Fibroblast of upper back skin (primary cell): Measurements from ENCODE around the gene ADAM12.
A peak's percentile ranks its signal among the peaks of the same experiment; 100 is the strongest.
"Not testable (repeated sequence)": the region's sequence is repeated elsewhere in the genome, so short reads cannot be mapped to it uniquely, and the experiment has no call there.

Source experiments
- DNase-seq: peaks from one replicate; pipeline ENCODE4 v3.0.0-alpha.2; 2013

ADAM12 gene

DNA sequence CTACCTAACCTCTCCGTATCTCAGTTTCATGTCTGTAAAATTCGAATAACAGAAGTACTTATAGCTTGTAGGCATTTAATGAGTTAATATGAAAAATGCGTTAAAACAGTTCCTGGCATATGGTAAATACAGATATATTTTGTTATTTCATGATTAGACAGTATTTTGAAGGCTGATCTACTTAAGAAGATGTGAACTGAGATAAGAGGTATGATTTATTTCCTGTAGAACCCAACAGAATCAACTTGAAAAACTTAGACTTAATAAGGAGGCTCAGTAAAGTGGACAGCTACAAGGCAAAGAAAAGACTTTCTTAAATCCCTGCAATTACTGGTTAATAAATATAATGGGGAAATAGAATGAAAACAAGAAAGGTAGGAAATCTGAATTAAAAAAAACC is 388.6 kb downstream of the ADAM12 start:
- no peak for DNase-seq

DNA sequence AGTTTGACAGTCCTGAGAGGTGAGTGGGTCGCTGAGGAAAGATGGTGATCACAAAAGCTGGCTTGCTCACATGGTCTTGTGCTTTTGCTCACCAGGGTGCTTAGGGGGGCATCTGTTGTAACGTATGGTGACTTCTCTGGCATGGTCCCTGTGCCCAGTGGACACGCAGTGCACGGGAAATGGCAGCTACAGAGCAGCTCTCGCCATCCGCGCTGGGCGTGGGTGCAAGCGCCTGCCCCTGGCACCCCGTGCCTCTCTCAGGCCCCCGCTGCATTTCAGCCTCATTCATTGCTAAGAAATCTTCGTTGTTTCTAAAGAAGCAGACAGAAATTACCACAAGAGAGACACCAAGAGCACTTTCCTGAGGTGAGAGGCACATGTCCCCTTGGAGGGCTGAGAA is 390.7 kb downstream of the ADAM12 start:
- no peak for DNase-seq

DNA sequence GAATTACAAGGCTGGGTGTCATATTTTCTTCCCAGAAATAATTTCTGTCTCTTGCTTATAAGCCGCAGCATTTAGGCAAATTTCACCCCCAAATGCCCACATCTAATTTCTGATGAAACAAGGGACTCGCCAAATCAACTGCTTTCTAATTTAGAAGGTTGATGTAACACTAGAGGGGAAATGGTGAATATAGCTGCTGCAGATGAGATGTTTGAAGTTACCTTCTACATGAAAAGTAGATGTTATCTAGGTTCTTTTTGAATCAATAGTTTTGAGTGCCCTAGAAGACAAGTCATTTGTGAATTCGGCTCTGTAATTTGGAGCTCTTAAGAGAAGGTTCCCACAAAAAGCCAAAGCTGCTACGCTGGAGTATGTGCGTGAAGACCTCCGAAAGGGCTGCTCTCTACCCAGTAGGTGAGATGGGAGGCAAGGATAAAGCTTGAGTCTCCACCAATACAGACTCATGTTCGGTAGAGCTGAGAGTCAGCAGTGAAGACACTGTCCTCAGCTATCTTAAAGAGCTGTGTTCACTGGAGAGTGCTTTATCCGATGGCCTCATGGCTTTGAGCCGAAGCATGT is 392.5 kb downstream of the ADAM12 start:
- DNase-seq = no peak

DNA sequence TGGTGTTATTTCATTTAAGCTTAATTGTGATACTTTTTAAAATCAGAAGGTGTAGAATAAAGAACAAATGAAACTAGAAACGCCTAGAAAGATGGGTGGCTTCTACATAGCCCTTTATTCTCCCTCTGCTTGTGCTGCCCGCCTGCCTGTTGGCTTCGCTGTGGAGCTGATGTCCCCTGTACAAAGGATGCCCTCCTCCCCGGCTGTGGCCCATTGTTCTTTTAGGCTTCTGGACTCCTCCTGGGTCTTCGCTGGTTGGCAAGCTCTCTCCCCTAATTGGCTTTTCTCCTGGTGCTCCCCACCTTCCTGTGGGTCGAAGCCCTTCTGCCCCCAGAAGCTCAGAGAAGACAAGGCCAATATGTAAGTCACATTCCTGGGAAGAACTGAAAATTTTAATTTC is 393.7 kb downstream of the ADAM12 start:
- DNase-seq = no peak

DNA sequence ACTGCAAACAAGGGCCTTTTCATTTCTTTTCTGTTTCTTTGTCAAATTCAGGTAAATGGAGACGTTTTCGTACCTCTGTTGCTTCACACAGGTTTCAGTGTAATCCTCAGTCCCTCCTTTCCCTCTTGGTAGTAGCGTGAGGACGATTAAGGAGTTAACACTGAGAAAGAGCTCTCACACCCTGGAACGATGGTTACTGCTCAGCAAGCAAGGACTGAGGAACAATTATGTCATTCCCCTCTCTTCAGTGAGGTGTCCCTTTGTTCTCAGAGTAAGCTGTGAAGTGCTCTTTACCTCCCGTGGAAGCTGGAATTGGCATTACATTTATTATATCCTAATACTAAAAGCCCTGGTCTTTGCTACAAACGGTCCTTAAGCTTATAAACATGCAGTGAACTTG is 396.0 kb downstream of the ADAM12 start:
- no peak for DNase-seq

DNA sequence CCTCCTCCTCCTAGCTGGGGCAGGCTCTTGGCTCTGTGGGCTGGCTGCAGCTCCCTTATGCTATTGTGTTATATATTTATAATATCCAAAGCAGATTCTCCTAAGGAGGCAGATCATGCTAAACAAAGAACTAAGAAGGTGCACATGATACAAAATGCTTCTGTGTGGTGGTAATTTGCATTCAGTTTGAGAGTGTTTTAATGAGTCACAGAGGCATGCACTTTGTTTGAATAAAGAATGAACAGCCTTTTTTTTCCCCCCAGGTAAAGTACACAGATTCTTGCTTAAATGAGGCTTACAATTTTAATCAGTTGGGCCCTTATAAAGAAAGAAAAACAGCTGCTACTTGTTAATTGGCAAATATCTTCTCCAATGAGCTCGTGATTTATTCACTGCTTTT is 396.9 kb downstream of the ADAM12 start:
- no peak for DNase-seq

DNA sequence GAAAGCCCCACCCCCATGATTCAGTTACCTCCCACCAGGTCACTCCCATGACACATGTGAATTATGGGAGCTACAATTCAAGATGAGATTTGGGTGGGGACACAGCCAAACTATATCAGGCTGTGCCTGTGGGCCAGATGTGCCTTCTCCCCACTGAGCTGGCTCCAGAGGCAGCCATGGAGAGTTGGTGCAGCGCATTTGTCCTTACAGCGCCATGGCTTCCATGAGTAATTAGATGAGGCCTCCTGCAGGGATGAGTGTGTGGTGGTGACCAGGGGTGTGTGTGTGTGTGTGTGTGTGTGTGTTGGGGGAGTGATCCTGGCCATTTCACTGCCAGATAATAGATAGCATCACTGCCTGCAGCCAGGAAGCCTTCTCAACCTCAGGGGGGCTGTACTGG is 397.3 kb downstream of the ADAM12 start:
- no peak for DNase-seq

DNA sequence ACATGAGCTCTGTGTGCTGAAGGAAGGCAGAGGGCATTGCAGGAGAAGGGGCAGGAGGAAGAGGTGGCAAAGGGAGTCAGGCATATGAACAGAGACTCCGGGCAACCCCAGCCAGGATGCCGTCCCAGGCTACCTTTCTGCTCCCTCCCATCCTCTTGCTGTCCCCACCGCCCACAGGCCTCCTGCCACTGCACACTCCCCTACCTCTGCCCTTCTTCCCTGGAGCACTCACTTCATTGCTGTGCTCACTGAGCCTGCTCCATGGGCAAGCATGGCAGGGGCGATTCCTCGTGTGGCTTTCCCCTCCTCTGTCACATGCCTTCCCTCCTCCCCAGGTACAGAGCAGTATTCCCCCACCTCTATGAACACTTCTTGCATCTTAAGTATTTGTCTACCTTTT is 398.5 kb downstream of the ADAM12 start:
- DNase-seq = no peak

DNA sequence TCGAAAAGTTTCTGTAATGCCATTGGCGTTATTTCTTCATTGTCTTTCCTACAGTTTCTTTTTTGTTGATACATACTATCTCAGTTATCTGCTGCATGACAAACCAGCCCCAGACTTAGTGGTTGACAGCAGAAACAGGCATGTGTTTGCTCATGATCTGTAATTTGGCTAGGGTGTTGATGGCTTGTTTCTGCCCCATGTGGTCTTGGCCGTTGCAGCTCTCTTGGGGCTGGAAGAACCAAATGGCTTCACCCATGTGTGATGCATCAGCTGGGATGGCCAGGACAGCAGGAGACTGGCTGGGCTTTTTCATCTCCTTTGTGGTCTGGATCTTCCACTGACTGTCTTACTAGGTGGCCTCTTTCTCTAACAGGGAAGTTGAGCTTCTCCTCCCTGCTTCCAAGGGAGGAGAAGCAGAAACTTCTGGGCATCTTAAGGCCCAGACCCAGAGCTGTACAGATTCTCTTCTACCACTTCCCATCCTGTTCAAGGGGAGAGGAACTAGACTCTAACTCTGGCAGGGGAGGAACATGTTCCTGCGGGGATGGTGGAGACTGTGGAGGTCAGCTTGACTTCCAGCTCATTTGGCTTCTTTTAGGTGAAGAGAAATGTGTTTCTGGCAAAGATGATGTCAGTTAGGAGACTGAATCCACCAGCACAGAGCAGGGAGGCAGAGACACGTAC is 402.6 kb downstream of the ADAM12 start:
- peak; percentile 31 for DNase-seq

DNA sequence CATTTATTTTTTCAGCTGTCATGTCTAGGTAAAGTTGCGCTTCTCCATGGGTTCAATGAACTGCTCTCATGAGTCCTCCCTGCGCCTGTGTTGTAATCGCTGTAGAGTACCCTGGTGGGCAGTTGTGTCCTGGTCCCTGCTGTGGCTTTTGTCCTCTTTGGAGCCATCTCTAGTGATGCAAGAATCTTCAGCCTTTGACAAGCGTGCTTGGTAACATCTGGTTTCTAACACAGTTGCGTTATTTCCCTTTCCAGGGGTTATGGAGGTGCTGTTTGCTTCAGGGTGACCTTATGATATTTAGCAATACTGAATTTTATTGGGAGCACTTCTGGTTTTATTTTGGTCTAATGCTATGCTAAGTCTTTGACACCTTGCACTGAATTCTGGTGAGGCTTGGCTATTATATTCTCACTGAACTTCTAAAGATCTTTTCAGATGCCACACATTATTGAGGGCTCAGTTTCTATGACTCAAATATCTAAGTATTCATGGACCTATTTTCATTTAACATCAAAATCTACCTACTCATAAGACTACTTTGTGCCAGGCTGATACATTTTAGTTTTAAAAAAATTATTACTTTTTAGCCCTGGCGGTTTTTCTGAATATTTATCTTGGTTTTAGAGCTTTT is 403.3 kb downstream of the ADAM12 start:
- DNase-seq = peak; percentile 28

DNA sequence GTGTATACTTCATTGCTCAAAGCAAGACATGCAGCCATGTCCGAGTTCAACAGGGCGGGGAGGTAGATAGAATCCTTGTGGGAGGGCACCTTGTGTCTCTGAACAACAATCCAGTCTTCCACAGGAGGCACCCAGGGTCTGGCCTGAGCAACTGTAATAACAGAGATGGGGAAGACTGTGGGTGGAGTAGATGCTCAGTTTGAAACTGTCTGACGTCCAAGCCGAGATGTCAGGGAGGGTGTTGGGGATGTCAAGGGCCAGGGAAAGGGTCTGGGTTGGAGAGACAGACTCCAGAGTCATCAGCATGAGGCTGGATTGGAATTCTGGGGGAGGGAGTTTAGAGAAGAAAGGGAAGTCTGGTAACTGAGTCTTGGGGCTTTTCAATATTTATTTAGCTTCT is 403.9 kb downstream of the ADAM12 start:
- DNase-seq = no peak

DNA sequence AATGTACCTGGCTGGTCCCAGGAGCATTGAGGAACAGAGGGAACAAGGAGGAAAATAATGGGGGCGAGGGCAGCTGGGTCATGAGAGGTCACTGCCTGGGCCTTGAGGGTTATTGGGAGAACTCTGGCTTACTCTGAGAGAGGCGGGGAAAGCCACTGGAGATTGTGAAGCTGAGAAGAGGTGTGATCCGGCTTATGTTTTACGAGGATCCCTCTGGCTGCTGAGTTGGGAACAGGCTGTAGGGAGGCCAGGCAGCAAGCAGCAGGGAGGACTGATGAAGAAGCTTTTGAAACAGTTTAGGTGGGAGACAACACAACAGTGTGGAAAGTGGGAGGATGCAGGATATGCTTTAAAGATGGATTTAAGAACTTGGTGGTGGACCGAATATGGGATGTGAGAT is 404.6 kb downstream of the ADAM12 start:
- no peak for DNase-seq

DNA sequence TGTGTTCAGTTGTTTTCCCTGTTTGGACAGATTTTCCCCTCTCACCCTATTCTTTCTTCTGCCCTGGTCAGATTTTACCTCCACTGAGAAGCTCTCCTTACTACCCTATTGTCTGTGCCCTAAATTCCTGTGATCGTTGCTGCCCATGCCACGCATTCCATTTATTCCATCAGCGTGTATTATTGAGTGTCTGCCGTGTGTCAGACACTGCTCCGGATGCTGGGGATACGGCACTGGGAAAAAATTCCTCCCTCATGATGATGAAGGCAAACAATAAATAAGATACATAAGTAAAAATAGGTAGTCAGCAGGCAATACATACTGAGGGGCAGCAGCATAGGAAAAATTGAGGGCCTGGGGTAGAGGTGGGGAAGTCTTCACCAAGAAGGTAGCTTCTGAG is 405.1 kb downstream of the ADAM12 start:
- DNase-seq = peak; percentile 20

DNA sequence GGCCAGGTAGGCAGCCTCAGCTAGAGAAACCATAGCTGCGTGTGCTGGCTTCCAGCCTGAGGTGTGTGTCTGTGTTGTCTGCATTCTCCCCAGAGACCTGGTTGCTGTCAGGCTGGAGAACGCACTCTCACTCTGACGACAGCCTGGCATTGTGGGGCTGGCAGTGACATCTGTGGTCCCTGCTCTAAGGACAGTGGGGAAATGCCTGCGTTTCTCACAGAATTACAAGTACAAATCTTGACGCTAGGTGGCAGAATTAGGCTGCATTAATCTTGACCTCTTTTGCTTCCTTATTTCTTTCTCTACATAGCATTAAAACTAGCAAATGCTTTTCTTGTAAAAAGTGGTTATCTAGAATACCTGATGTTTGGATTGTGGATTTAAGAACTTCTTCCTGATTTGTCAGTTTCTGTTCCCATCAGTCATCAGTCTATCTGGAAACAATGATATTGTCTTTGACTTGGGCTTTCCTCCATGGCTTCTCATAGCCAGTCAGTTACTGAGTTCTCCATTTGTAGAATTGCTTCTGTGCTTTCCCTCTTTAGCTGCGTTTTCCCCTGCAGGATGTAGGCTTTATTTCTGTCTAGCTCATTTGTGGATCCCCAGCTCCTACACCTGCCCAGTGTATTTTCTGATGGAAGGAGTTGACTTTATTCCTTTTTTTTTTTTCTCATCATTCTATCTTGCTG is 405.9 kb downstream of the ADAM12 start:
- peak; percentile 80 for DNase-seq

DNA sequence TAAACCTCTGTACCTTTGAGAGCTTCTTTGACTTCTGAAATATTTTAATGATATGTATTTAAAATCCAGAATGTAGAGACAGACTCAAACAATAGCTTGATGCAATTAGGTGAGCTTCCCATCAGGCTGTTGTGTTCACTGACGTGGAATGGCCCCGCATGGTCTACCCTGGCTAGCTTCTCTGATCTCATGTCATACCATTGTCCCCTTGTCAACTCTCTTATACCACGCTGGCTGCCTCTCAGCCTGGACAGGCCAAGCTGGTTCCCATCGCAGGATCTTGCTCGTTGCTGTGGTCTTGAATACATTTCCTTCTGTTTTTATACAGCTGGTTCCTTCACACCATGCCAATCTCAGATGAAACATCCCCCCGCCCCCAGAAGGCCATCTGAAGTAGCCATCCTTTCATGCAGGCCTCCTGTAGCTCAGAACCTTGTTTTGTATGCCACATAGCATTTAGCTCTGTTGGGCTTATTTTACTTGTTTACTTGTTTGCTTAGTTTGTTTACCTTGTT is 407.7 kb downstream of the ADAM12 start:
- no peak for DNase-seq

DNA sequence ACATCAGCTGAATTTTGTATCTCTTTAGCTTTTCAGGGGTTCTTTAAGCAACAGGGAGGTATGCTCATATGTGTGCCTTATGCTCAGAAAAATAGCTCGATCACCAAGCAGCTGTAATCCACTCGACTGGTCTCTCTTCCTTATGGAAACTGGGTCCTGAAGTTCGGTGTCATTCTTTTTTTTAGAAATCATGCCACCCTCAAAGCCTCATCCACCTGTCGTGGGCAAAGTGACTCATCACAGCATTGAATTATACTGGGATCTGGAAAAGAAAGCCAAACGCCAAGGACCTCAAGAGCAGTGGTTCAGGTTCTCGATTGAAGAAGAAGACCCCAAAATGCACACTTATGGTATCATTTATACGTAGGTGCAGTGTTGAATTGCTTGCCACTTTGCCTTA is 408.3 kb downstream of the ADAM12 start:
- DNase-seq = no peak

DNA sequence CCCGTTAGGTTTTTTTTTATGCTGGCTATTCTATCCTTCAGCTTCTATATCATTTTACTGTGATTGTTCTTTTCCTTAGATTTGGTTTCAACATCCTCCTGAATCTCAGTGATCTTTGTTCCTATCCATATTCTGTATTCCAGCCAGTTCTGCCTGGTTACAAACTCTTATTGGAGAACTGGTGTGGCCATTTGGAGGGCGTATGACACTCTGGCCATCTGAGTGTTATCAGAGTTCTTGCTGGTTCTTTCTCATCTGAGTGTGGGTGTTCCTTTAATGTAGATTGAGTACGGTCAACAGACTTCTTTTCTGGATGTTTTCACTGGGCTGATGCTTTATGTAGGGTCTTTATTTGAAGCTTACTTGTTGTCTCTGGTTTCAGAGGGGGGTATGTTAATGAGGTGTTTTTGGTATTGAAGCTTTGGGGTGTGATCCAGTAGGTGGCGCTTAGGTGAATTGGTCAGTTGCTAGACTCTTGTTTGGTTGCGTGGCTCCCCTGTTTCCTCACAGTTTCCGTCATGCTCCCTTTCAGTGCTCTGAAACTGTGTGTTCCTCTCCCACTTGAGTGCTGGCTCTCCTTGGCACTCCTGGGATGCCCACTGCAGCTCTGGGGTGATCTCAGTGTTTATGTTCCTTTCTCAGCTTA is 411.2 kb downstream of the ADAM12 start:
- no peak for DNase-seq

DNA sequence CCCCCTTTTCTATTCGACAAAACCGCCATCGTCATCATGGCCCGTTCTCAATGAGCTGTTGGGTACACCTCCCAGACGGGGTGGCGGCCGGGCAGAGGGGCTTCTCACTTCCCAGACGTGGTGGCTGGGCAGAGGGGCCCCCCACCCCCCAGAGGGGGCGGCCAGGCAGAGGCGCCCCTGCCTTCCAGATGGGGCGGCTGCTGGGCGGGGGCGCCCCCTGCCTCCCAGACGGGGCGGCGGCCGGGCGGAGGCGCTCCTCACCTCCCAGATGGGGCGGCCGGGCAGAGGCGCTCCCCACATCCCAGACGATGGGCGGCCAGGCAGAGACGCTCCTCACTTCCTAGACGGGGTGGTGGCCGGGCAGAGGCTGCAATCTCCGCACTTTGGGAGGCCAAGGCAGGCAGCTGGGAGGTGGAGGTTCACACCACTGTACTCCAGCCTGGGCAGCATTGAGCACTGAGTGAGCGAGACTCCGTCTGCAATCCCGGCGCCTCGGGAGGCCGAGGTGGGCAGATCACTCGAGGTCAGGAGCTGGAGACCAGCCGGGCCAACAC is 418.1 kb downstream of the ADAM12 start:
- DNase-seq = not testable (repeated sequence)

DNA sequence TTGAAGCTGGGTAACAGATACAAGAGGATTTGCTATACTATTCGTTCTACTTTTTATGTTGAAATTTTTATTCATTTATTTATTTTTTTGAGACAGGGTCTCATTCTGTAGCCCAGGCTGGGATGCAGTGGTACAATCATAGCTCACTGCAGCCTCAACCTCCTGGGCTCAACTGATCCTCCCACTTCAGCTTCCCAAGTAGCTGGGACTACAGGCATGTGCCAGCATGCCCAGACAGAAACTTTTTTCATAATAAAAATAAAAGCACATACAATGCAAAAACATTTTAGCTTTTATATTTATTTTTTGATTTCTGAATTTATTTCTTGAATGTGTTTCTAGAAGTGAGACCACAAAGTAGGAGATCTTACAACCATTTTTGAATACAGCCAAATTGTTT is 420.7 kb downstream of the ADAM12 start:
- DNase-seq = no peak

DNA sequence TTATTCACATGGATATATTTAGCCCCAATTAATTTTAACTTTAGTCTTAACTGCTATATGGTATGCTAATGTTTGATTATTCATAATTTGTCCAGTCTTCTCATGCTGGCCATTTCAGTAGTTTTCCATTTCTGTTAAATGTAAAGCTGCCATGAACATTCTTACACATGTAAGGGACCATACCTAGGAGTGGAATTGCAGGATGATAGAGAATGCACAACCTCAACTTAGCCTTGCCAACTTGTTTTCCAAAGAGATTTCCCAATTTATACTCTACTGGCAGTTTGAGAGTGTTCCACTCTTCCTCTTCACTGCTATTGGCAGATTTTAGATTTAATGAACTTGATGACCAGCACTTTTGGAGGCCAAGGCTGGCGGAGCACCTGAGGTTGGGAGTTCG is 423.7 kb downstream of the ADAM12 start:
- no peak for DNase-seq
